GM19468 (cell line): ENCODE measurements around the gene ATL2.
"Not testable (repeated sequence)": the region's sequence is repeated elsewhere in the genome, so short reads cannot be mapped to it uniquely, and the experiment has no call there.

ENCODE experiments used
- ATAC-seq: cut with Tn5 transposase; IDR thresholded peaks from one replicate; pipeline ENCODE4 v1.9.1; 2021; ENCODE audit warnings: mild to moderate bottlenecking, moderate library complexity, moderate number of reproducible peaks; ENCODE audit not compliant: unreplicated experiment; ENCODE audit errors: extremely low read depth

The ATL2 gene

GRCh38 chr2:38278117-38278438 is 99.0 kb downstream of the ATL2 start:
- ATAC-seq, result not testable (repeated sequence)

GRCh38 chr2:38277245-38278116 is 99.6 kb downstream of the ATL2 start:
- no peak for ATAC-seq

- ATAC-seq, result no peak
Observed at GRCh38 chr2:38274286-38275276, 102.5 kb downstream of the ATL2 start.

GRCh38 chr2:38271697-38272096 is 105.4 kb downstream of the ATL2 start:
- no peak for ATAC-seq

GRCh38 chr2:38269421-38269820 is 107.7 kb downstream of the ATL2 start:
- ATAC-seq, result no peak

GRCh38 chr2:38268691-38269327 is 108.3 kb downstream of the ATL2 start:
- no peak for ATAC-seq

- no peak for ATAC-seq
Observed at GRCh38 chr2:38268001-38268400, 109.1 kb downstream of the ATL2 start.

GRCh38 chr2:38267270-38267925 is 109.7 kb downstream of the ATL2 start:
- ATAC-seq, result no peak

GRCh38 chr2:38266382-38267061 is 110.6 kb downstream of the ATL2 start:
- ATAC-seq, result no peak

- no peak for ATAC-seq
Observed at GRCh38 chr2:38265461-38265860, 111.6 kb downstream of the ATL2 start.

- no peak for ATAC-seq
Observed at GRCh38 chr2:38264396-38265221, 112.5 kb downstream of the ATL2 start.

GRCh38 chr2:38263293-38263692 is 113.8 kb downstream of the ATL2 start:
- ATAC-seq, result no peak

GRCh38 chr2:38262069-38262871 is 114.8 kb downstream of the ATL2 start:
- ATAC-seq, result no peak

- ATAC-seq, result no peak
Observed at GRCh38 chr2:38261569-38262068, 115.5 kb downstream of the ATL2 start.

- no peak for ATAC-seq
Observed at GRCh38 chr2:38260972-38261371, 116.1 kb downstream of the ATL2 start.

GRCh38 chr2:38260469-38260868 is 116.6 kb downstream of the ATL2 start:
- no peak for ATAC-seq

- ATAC-seq, result no peak
Observed at GRCh38 chr2:38259311-38259710, 117.8 kb downstream of the ATL2 start.

GRCh38 chr2:38257680-38258079 is 119.4 kb downstream of the ATL2 start:
- ATAC-seq, result not testable (repeated sequence)
